Activated CD8-positive, alpha-beta memory T cell treated with anti-CD3 and anti-CD28 coated beads for 1 hour (primary cell): ENCODE measurements around the gene PCDH8.
"Not testable (repeated sequence)": the region's sequence is repeated elsewhere in the genome, so short reads cannot be mapped to it uniquely, and the experiment has no call there.

Experiments
- DNase-seq, 2 donors: peaks; one replicate each; pipeline ENCODE4 v3.0.0-alpha.2; 2020; ENCODE audit warnings: low read depth in 1 of 2; ENCODE audit errors: extremely low read depth in 1 of 2

Gene PCDH8

DNA sequence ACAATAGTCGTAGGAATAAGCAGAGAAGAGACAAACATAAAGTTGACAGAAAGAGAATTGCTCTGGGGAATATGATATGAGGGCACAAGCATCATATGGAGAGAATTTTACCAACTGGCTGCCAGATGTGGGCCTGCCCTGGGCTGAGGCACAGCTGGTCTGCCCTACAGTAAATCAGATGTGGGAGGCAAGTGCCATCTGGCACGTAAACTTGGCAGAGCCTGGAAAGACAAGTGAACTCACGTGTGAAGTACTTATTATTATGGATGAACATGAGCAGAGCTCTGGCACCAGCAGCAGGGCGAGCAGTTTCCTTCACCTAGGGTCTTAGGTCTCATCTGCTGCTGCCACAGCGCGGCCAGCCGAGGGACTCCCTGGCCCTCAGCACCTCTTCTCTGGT is 20.6 kb downstream of the PCDH8 start:
- no peak for DNase-seq

DNA sequence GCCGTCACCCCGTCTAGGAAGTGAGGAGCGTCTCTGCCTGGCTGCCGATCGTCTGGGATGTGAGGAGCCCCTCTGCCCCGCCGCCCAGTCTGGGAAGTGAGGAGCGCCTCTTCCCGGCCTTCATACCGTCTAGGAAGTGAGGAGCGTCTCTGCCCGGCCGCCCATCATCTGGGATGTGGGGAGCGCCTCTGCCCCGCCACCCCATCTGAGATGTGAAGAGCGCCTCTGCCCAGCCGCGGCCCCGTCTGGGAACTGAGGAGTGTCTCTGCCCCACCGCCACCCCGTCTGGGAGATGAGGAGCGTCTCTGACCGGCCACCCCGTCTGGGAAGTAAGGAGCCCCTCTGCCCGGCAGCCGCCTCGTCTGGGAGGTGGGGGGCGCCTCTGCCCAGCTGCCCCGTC is 30.6 kb downstream of the PCDH8 start:
- not testable (repeated sequence) for DNase-seq

GRCh38 chr13:52815330-52815729 is 33.1 kb downstream of the PCDH8 start:
- no peak for DNase-seq

DNA sequence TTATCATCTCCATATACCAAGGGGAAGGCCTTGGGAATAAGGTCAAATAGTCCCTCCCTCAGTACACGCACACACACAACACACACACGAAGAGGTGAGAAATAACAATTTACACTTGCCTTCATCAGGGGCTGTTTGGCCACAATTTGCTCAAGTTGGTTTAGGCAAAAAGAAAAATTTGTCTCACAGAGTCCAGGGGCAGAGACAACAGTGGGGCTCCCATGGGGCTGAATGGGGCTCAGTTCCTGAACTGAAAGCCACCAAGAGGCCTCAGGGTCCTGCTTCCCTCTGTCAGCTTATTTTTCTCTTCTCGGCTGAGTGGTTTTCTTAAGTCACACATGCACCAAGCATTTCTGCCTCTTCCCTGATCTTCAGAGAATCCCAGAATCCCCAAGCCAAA is 35.5 kb downstream of the PCDH8 start:
- DNase-seq: no peak

DNA sequence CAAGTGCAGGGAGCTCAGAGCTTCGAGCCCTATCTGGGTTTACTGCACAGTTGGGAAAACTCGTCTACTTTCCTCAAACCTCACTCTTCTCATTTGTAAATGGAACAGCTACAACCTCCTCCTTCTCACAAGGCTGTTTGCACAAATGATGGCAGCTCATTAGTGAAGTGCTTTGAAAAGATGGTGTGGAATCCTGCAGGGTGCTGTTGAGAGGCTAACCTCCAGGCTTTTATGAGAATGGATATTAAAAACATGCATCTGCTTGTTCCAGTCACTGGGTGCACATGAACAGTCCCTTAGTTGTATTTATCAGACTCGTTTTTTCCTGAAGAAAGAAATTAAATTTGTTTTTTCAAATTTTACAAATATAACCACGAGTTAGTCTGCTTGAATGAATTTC is 36.6 kb downstream of the PCDH8 start:
- DNase-seq: no peak

GRCh38 chr13:52810526-52810925 is 37.9 kb downstream of the PCDH8 start:
- DNase-seq: no peak

DNA sequence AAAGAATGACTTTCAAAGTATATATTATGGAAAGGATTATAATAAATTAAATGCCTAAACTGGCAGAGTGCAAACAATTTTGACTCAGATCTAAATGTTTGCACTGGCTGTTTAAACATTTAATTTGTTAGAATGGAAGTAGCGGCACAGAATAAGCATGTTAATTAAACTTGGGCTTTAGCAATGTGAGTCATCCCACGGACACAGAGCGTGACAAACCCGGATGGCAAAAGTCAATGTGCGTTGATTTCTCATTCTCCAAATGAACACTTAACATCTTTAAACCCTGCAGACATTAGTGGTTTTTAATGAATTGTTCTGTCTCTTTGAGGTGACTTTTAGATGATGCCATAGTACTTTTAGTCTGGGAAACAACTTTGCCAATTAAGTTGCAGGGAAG is 38.4 kb downstream of the PCDH8 start:
- no peak for DNase-seq

DNA sequence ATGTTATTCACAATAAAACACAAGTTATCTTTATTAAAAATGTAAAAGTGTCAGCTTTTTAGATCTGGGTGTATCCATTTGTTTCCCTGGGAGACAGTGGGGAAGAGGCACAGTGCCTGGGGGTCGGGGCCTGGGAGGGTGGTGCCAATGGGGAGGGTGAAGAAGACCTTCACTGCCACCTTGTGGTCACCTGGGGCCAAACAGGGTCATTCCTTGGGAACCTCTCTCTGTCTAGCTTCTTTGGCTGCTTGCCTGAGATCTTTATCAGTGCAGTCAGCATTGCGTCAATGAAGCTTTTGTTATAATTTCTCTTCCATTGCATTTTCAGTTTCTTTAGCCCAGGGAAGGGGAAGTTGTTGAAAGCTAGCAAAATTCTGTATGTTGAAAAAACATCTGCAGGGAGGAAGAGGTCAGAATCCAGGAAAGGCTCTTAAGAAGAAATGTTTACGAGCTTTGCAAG is 39.1 kb downstream of the PCDH8 start:
- no peak for DNase-seq

GRCh38 chr13:52808842-52809219 is 39.6 kb downstream of the PCDH8 start:
- no peak for DNase-seq

- DNase-seq: no peak
These were observed 42.4 kb downstream of the PCDH8 start for GRCh38 chr13:52806029-52806428.

GRCh38 chr13:52804202-52804641 is 44.2 kb downstream of the PCDH8 start:
- DNase-seq: no peak

DNA sequence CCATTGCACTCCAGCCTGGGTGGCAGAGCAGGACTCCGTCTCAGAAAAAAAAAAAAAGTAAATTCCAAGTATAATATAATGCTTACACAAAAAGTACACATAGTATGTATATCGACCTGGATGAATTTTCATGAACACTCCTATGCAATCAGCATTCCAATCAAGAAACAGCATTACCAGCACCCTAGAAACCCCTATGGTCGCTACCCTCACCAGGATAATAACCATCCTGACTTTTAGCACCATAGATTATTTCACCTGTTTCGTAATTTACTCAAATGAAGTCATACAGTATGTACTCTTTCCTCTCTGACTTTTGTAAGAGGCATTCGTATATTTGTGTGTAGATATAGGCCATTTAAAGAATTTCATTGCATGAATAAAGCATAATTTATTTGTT is 47.6 kb downstream of the PCDH8 start:
- no peak for DNase-seq

GRCh38 chr13:52798770-52799430 is 49.5 kb downstream of the PCDH8 start:
- DNase-seq: no peak

GRCh38 chr13:52797176-52797575 is 51.3 kb downstream of the PCDH8 start:
- DNase-seq: no peak

GRCh38 chr13:52794589-52794988 is 53.9 kb downstream of the PCDH8 start:
- no peak for DNase-seq

DNA sequence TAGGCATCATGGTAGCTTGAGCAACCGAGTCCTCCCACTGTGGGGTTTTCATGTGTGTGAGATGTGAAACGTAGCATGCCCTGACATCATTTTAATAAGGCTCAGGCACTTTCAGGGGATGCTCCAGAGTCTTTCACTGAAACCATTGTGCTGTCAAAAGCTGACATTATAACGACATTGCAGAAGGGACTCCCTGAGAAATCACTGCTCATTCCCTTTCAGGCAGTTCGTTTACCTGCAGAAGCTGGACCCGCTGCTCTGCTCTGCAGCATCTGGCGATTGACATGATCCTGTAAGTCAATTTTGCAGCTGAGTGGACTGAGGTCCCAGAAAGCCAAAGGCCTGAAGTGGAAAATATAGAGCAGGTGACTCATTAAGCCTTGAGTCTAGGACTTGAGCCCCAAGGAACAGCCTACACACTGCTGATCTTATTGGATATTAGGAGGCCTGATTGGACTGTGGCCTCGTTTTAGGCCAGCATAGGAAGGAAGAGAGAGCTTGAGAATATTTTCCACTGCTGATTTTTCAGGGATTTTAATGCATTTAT is 54.9 kb downstream of the PCDH8 start:
- no peak for DNase-seq
